KOPT-K1 (cell line): ENCODE results near the gene GMPR.

ENCODE experiments used
- H3K27ac ChIP-seq: fragments of 200-600 bp; sonication (generic); 2 replicates; pipeline ENCODE4 v1.5.1; 2016; ENCODE audit warnings: antibody characterized with exemption, mild to moderate bottlenecking, low read depth, low read length; ENCODE audit not compliant: poor library complexity, severe bottlenecking
- H3K36me3 ChIP-seq: fragments of 200-600 bp; sonication (generic); 2 replicates; pipeline ENCODE4 v1.5.1; 2017; ENCODE audit warnings: antibody characterized with exemption, mild to moderate bottlenecking, low read length, moderate library complexity; ENCODE audit not compliant: insufficient read depth
- H3K9me3 ChIP-seq: fragments of 200-600 bp; sonication (generic); 2 replicates; pipeline ENCODE4 v1.5.1; 2017; ENCODE audit warnings: antibody characterized with exemption, low read length, mild to moderate bottlenecking; ENCODE audit not compliant: insufficient read depth, poor library complexity, severe bottlenecking

GMPR gene

GRCh38 chr6:16291739-16292138, 53.4 kb downstream of the GMPR start:
- Histone ChIP-seq H3K36me3 (no peaks in the 10 kb centered on the region), H3K9me3 (no peaks in the 10 kb centered on the region)

GRCh38 chr6:16292432-16292831, 54.0 kb downstream of the GMPR start:
- Histone ChIP-seq H3K9me3 (no peaks in the 10 kb centered on the region), H3K27ac (no peak overlapping the region), H3K36me3 (no peaks in the 10 kb centered on the region)

More at GRCh38 chr6:16291739-16292138, 53.4 kb downstream of the GMPR start:
- H3K27ac ChIP-seq, result no peak overlapping the region

GRCh38 chr6:16292942-16293341, 54.6 kb downstream of the GMPR start:
- Histone ChIP-seq H3K36me3 (no peaks in the 10 kb centered on the region), H3K27ac (no peak overlapping the region), H3K9me3 (no peaks in the 10 kb centered on the region)

GRCh38 chr6:16294371-16294770, 56.0 kb downstream of the GMPR start:
- Histone ChIP-seq H3K36me3 (no peaks in the 10 kb centered on the region), H3K9me3 (no peaks in the 10 kb centered on the region), H3K27ac (no peak overlapping the region)

- no peak overlapping the region for H3K27ac ChIP-seq
- H3K9me3 ChIP-seq, result no peaks in the 10 kb centered on the region
- no peaks in the 10 kb centered on the region for H3K36me3 ChIP-seq
Observed at GRCh38 chr6:16295060-16295459, 56.7 kb downstream of the GMPR start.

GRCh38 chr6:16295471-16295870, 57.1 kb downstream of the GMPR start:
- H3K36me3 ChIP-seq, result no peaks in the 10 kb centered on the region
- H3K27ac ChIP-seq, result no peak overlapping the region
- no peaks in the 10 kb centered on the region for H3K9me3 ChIP-seq

- no peaks in the 10 kb centered on the region for H3K9me3 ChIP-seq
- no peaks in the 10 kb centered on the region for H3K36me3 ChIP-seq
- no peak overlapping the region for H3K27ac ChIP-seq
Observed at GRCh38 chr6:16296061-16296670, 57.8 kb downstream of the GMPR start.

- no peak overlapping the region for H3K27ac ChIP-seq
- no peaks in the 10 kb centered on the region for H3K36me3 ChIP-seq
- H3K9me3 ChIP-seq, result no peaks in the 10 kb centered on the region
Observed at GRCh38 chr6:16299861-16300260, 61.5 kb downstream of the GMPR start.

GRCh38 chr6:16301511-16301910, 63.1 kb downstream of the GMPR start:
- no peak overlapping the region for H3K27ac ChIP-seq
- no peaks in the 10 kb centered on the region for H3K36me3 ChIP-seq
- no peaks in the 10 kb centered on the region for H3K9me3 ChIP-seq

- Histone ChIP-seq H3K27ac (no peak overlapping the region), H3K9me3 (no peaks in the 10 kb centered on the region), H3K36me3 (no peaks in the 10 kb centered on the region)
Observed at GRCh38 chr6:16302721-16303552, 64.5 kb downstream of the GMPR start.

GRCh38 chr6:16305246-16305725, 66.9 kb downstream of the GMPR start:
- Histone ChIP-seq H3K9me3 (no peaks in the 10 kb centered on the region), H3K27ac (no peak overlapping the region), H3K36me3 (no peaks in the 10 kb centered on the region)

GRCh38 chr6:16305788-16306187, 67.4 kb downstream of the GMPR start:
- Histone ChIP-seq H3K27ac (no peak overlapping the region), H3K9me3 (no peaks in the 10 kb centered on the region), H3K36me3 (no peaks in the 10 kb centered on the region)

GRCh38 chr6:16306334-16306733, 67.9 kb downstream of the GMPR start:
- Histone ChIP-seq H3K9me3 (no peaks in the 10 kb centered on the region), H3K36me3 (no peaks in the 10 kb centered on the region), H3K27ac (no peak overlapping the region)

- Histone ChIP-seq H3K9me3 (no peaks in the 10 kb centered on the region), H3K27ac (no peak overlapping the region), H3K36me3 (no peaks in the 10 kb centered on the region)
Observed at GRCh38 chr6:16311763-16312162, 73.4 kb downstream of the GMPR start.

- no peaks in the 10 kb centered on the region for H3K9me3 ChIP-seq
- no peaks in the 10 kb centered on the region for H3K36me3 ChIP-seq
- H3K27ac ChIP-seq, result no peak overlapping the region
Observed at GRCh38 chr6:16313732-16314131, 75.3 kb downstream of the GMPR start.

- Histone ChIP-seq H3K9me3 (no peaks in the 10 kb centered on the region), H3K27ac (no peak overlapping the region), H3K36me3 (no peaks in the 10 kb centered on the region)
Observed at GRCh38 chr6:16314296-16314695, 75.9 kb downstream of the GMPR start.
